CD4-positive, CD25-positive, alpha-beta regulatory T cell (primary cell): ENCODE data around the gene CLDN6. TPM values are rescaled to one million over a fixed set of nuclear protein-coding genes. Genes with fewer than 3 reads are reported as not detected.

Source experiments
- polyA plus RNA-seq, 4 donors: library from polyadenylated mRNA; unstranded; fragments of 300-500 nt; fragmentation: Illumina TruSeq; gene quantifications; one replicate each; pipeline ENCODE4 v1.2.3, GENCODE V29; 2021
- total RNA-seq: library from RNA; stranded (reverse); gene quantifications from one replicate; pipeline ENCODE4 v1.2.3, GENCODE V29; 2022

Gene CLDN6
- total and polyA plus RNA-seq, 5 donors from 2014 or later: not detected

Other genes starting within 250 kb of the CLDN6 start
- 96.5 TPM for gene ELOB, start 240.9 kb downstream of the CLDN6 start, total RNA-seq
- 100 to 1,000 TPM; 250 to 359 (median 297) TPM for gene ELOB, start 240.9 kb downstream of the CLDN6 start, polyA plus RNA-seq
- not detected for gene PRSS33, start 230.6 kb downstream of the CLDN6 start, total RNA-seq
- gene PRSS33, start 230.6 kb downstream of the CLDN6 start, polyA plus RNA-seq: not detected
- not detected for gene PRSS41, start 219.7 kb downstream of the CLDN6 start, total RNA-seq
- gene PRSS41, start 219.7 kb downstream of the CLDN6 start, polyA plus RNA-seq: not detected
- not detected for gene PRSS21, start 200.9 kb downstream of the CLDN6 start, total RNA-seq
- 1 to 10 TPM in 3 of 4 donors, under 1 TPM in 1; 0.43 to 8.4 (median 4.1) TPM for gene PRSS21, start 200.9 kb downstream of the CLDN6 start, polyA plus RNA-seq
- gene ZG16B, start 187.9 kb downstream of the CLDN6 start, total RNA-seq: not detected
- gene ZG16B, start 187.9 kb downstream of the CLDN6 start, polyA plus RNA-seq: 1 to 10 TPM in 2 of 4 donors, under 1 TPM in 2; 0.60 to 2.4 (median 1.4) TPM
- not detected for gene PRSS22, start 160.0 kb downstream of the CLDN6 start, total RNA-seq
- gene PRSS22, start 160.0 kb downstream of the CLDN6 start, polyA plus RNA-seq: not detected
- 12.8 TPM for gene FLYWCH2, start 135.0 kb downstream of the CLDN6 start, total RNA-seq
- 10 to 100 TPM; 14.8 to 27.1 (median 18.3) TPM for gene FLYWCH2, start 135.0 kb downstream of the CLDN6 start, polyA plus RNA-seq
- gene FLYWCH1, start 106.3 kb downstream of the CLDN6 start, total RNA-seq: 74.8 TPM
- 10 to 100 TPM in 3 of 4 donors, 1 to 10 TPM in 1; 6.6 to 13.7 (median 12.7) TPM for gene FLYWCH1, start 106.3 kb downstream of the CLDN6 start, polyA plus RNA-seq
- not detected for gene KREMEN2, start 53.9 kb downstream of the CLDN6 start, total RNA-seq
- gene KREMEN2, start 53.9 kb downstream of the CLDN6 start, polyA plus RNA-seq: not detected
- 5.6 TPM for gene PAQR4, start 48.8 kb downstream of the CLDN6 start, total RNA-seq
- 1 to 10 TPM; 2.2 to 8.0 (median 4.4) TPM for gene PAQR4, start 48.8 kb downstream of the CLDN6 start, polyA plus RNA-seq
- 5.7 TPM for gene PKMYT1, start 37.7 kb downstream of the CLDN6 start, total RNA-seq
- gene PKMYT1, start 37.7 kb downstream of the CLDN6 start, polyA plus RNA-seq: 1 to 10 TPM; 1.5 to 7.2 (median 2.3) TPM
- not detected for gene CLDN9, start 5.3 kb downstream of the CLDN6 start, total RNA-seq
- not detected for gene CLDN9, start 5.3 kb downstream of the CLDN6 start, polyA plus RNA-seq
- 0.94 TPM for gene TNFRSF12A, start 2.2 kb upstream of the CLDN6 start, total RNA-seq
- 1 to 10 TPM in 1 of 4 donors, under 1 TPM in 2, not detected in 1; 0.69 to 1.2 (median 0.78) TPM for gene TNFRSF12A, start 2.2 kb upstream of the CLDN6 start, polyA plus RNA-seq
- gene HCFC1R1, start 5.8 kb upstream of the CLDN6 start, total RNA-seq: 12.9 TPM
- 10 to 100 TPM; 18.0 to 20.7 (median 19.0) TPM for gene HCFC1R1, start 5.8 kb upstream of the CLDN6 start, polyA plus RNA-seq
- gene THOC6, start 5.9 kb upstream of the CLDN6 start, total RNA-seq: 16.2 TPM
- 10 to 100 TPM; 37.1 to 49.2 (median 41.0) TPM for gene THOC6, start 5.9 kb upstream of the CLDN6 start, polyA plus RNA-seq
- not detected for gene BICDL2, start 18.8 kb upstream of the CLDN6 start, total RNA-seq
- gene BICDL2, start 18.8 kb upstream of the CLDN6 start, polyA plus RNA-seq: not detected
- 1.6 TPM for gene MMP25, start 28.4 kb upstream of the CLDN6 start, total RNA-seq
- gene MMP25, start 28.4 kb upstream of the CLDN6 start, polyA plus RNA-seq: 1 to 10 TPM in 1 of 4 donors, under 1 TPM in 2, not detected in 1; 0.16 to 1.0 (median 0.29) TPM
- gene IL32, start 47.5 kb upstream of the CLDN6 start, total RNA-seq: 1,611 TPM
- gene IL32, start 47.5 kb upstream of the CLDN6 start, polyA plus RNA-seq: 1,000 to 10,000 TPM; 3,219 to 6,021 (median 4,004) TPM
- gene ZSCAN10, start 81.1 kb upstream of the CLDN6 start, total RNA-seq: 0.81 TPM
- gene ZSCAN10, start 81.1 kb upstream of the CLDN6 start, polyA plus RNA-seq: not detected
- not detected for gene ZNF205, start 94.4 kb upstream of the CLDN6 start, total RNA-seq
- gene ZNF205, start 94.4 kb upstream of the CLDN6 start, polyA plus RNA-seq: not detected
- gene ZNF213, start 116.8 kb upstream of the CLDN6 start, total RNA-seq: 3.8 TPM
- 1 to 10 TPM; 1.9 to 2.3 (median 2.1) TPM for gene ZNF213, start 116.8 kb upstream of the CLDN6 start, polyA plus RNA-seq
- gene OR1F1, start 170.0 kb upstream of the CLDN6 start, total RNA-seq: not detected
- under 1 TPM in 3 of 4 donors, not detected in 1; 0.20 to 0.70 (median 0.61) TPM for gene OR1F1, start 170.0 kb upstream of the CLDN6 start, polyA plus RNA-seq
- gene ZNF200, start 217.0 kb upstream of the CLDN6 start, total RNA-seq: 12.8 TPM
- gene ZNF200, start 217.0 kb upstream of the CLDN6 start, polyA plus RNA-seq: 10 to 100 TPM; 15.3 to 24.5 (median 19.5) TPM
- gene MEFV, start 238.4 kb upstream of the CLDN6 start, total RNA-seq: not detected
- gene MEFV, start 238.4 kb upstream of the CLDN6 start, polyA plus RNA-seq: not detected